Stomach smooth muscle (tissue), 2 donors: ENCODE results near the gene CNTN1.

Source experiments
- H3K27ac ChIP-seq: one replicate; pipeline ENCODE4 v1.7.0; 2013; ENCODE audit warnings: mild to moderate bottlenecking, low read length, inconsistent platforms
- H3K27me3 ChIP-seq, 2 donors: one replicate each; pipeline ENCODE4 v1.7.0; 2013; ENCODE audit warnings: low read length in 2 of 2; ENCODE audit not compliant: insufficient read depth in 2 of 2, control insufficient read depth in 1 of 2
- H3K36me3 ChIP-seq, 2 donors: one replicate each; pipeline ENCODE4 v1.7.0; 2013; ENCODE audit warnings: low read length in 2 of 2; ENCODE audit not compliant: control insufficient read depth in 2 of 2, insufficient read depth in 2 of 2
- H3K4me1 ChIP-seq: one replicate; pipeline ENCODE4 v1.7.0; 2013; ENCODE audit warnings: low read length; ENCODE audit not compliant: control insufficient read depth, insufficient read depth
- H3K4me3 ChIP-seq, 2 donors: one replicate each; pipeline ENCODE4 v1.7.0; 2013; ENCODE audit warnings: low read length in 2 of 2
- H3K9ac ChIP-seq, 2 donors: one replicate each; pipeline ENCODE4 v1.7.0; 2013; ENCODE audit warnings: low read length in 2 of 2, mild to moderate bottlenecking in 1 of 2
- H3K9me3 ChIP-seq, 2 donors: one replicate each; pipeline ENCODE4 v1.7.0; 2013; ENCODE audit warnings: low read length in 2 of 2; ENCODE audit not compliant: control insufficient read depth in 2 of 2
- donor health status: healthy.
- donor health status: Pancreatic carcinoma.

CNTN1 gene

DNA sequence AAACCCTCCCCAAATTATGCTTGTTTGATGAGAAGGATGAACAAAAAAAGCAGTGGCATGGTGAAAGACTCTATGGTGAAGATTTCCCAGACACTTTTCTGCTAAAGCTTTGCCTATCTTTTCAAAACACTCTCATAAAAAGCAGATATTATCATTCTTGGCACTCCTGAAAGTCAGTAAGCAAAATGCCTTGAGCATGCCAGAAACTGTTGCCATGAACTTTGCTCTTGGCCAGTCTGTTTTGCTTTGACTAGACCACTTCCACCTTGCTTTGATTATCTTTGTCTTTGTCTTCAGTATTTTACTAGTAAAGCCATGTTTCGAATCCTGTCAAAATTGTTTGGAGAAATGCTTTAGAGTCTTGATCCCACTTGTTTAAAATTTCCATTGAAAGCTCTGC, 110.4 kb downstream of the CNTN1 start:
- no peak overlapping the region for H3K27ac ChIP-seq
- no peaks in the 10 kb centered on the region for H3K27me3 ChIP-seq
- no peak overlapping the region for H3K4me3 ChIP-seq
- H3K9ac ChIP-seq = no peak overlapping the region
- H3K36me3 ChIP-seq = no peaks in the 10 kb centered on the region
- H3K9me3 ChIP-seq = no peaks in the 10 kb centered on the region
- no peaks in the 10 kb centered on the region for H3K4me1 ChIP-seq

DNA sequence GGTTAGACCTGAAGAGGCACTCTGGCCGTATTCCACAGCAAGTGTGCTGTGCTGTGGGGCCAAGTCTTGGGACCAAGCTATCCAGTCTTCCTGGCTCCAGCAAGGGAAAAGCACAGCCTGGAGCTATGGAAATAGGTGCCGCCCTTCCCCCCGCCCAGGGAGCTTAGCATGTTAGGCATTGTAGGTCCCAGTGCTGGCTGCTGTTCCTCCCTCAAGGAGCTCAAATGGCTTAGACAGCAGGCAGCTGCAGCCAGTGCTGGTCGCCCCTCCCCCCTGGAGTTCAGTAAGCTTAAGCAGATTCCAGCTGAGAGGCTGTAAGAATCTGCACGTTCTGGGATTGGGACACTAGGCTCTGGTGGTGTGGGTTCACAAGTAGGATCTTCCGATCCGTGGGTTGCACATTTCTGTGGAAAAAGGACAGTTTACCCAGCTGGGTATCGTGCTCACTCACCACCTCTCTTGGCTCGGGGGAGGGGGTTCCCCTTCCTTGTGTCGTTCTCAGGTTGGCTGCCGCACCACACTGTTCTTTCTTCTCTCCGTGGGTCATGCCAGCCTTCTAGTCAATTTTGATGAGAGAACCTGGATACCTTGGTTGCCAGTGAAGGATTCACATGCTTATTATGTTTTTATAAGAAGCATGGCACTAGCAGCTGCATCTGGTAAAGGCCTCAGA, 127.3 kb downstream of the CNTN1 start:
- no peak overlapping the region for H3K27ac ChIP-seq
- no peak overlapping the region for H3K9ac ChIP-seq
- no peaks in the 10 kb centered on the region for H3K27me3 ChIP-seq
- H3K4me1 ChIP-seq = no peaks in the 10 kb centered on the region
- H3K36me3 ChIP-seq = no peaks in the 10 kb centered on the region
- no peak overlapping the region for H3K4me3 ChIP-seq
- no peaks in the 10 kb centered on the region for H3K9me3 ChIP-seq

DNA sequence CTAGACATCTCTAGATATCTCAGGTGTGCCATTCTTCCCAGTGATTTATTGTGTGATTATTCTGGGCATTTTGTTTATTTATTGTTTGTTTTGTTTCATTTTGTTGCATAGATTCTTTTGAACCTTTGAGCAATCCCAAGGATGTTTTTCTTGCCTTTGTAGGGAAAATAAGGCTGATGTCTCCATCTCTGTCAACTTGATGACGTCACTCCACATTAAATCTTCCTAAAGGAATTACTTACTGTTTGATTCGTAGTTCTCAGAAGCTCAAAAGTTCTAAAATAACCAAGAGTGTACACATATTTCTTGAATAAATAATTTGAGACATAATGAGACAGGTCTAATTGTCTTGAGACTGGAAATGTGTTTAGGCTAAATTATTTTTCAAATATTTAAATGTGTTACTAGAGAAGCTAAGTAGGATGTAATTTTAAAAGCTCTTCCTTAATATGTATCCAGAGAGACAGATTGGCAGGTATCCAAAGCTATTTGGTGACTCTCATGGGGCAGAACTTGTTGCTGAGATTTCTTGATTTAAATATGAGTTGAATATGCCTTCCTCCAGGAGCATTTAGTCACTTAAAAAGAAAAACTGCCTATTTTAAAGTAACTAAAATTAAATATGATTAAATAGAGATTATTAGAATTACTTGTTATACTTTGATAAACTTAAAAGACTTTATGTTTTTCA, 128.7 kb downstream of the CNTN1 start:
- Histone ChIP-seq H3K36me3 (no peaks in the 10 kb centered on the region), H3K4me3 (no peak overlapping the region), H3K9me3 (no peaks in the 10 kb centered on the region), H3K27me3 (no peaks in the 10 kb centered on the region), H3K9ac (no peak overlapping the region), H3K4me1 (no peaks in the 10 kb centered on the region), H3K27ac (no peak overlapping the region)

DNA sequence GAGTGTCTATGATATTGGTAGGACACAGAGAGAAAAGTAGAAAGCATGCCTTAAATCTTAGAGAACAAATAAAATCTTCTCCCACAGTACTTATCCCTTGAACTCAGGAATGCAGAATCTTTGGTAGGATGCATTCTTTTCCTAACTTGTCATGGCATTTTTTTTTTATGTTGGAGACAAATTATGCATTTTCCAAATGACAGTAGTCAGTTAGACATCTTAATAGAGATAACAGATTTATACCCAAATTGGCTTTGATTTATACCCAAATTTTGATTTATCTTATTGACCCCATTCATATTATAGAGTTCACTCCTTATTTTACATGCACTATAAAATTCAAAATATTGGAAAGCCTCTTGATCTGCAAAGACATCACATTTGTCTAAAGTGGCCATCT, 132.9 kb downstream of the CNTN1 start:
- Histone ChIP-seq H3K27ac (no peak overlapping the region), H3K4me3 (no peak overlapping the region), H3K4me1 (no peaks in the 10 kb centered on the region), H3K27me3 (no peaks in the 10 kb centered on the region), H3K9ac (no peak overlapping the region), H3K9me3 (no peaks in the 10 kb centered on the region), H3K36me3 (no peaks in the 10 kb centered on the region)

DNA sequence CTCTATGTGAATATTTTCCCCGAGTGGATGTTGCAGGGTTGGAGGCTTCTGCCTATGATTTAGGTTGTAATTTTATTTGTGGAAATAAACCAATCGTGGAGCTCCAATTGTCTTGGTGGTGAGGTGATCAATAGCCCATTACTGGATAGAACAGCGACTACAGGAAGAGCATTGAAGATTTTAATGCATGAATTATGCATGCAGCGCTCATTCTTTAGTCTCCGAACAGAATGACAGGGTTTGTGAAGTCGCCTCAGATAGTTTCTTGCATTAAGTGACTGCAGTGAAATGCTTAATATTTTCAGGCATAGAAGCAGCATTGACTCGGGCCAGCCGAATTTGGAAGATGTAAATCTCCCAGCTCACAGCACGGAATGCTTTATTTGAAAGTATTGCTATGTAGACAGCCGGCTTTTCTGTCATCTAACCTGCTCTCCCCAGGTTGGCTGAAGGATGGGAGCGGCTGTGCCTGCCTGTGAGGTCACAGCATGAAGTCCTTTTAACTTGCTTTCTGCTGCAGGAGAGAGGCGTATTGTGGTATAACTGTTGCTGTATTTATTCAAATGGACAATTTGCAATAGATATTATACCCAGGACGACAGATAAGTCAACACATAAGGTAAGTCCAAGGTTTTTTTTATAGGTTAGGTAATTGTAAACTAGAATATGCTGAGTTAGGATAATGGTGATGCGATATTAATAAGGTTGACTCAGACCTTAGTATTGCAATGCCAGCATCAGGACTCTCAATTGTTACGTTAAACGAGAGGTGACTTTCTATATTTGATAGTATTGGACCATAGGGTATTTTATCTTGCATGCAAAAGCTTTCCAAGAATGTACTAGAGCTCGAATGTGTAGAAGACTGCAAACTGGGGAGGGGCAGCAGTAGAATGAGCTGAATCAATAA, 135.7 kb downstream of the CNTN1 start:
- Histone ChIP-seq H3K27me3 (no peaks in the 10 kb centered on the region), H3K9ac (no peak overlapping the region), H3K27ac (no peak overlapping the region), H3K4me3 (no peak overlapping the region), H3K36me3 (no peaks in the 10 kb centered on the region), H3K4me1 (no peaks in the 10 kb centered on the region), H3K9me3 (no peaks in the 10 kb centered on the region)

DNA sequence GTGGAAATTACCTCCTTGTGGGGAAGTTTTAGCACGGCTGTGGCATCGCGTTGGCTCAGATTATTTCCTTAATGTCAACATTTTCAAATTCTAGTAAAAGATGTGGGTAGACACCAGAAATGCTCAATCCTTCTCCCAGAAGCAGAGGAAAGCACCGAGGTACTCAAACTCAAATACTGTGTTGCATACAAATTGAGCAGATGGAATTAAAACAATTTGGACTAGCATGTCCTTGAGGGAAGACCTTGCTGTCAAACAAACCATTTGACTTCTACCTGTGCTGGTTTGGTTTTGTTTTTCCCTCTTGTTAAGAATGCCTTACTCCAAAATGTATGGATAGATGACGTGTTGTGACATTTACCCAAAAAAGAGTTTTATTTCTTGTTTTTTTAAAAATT, 136.4 kb downstream of the CNTN1 start:
- H3K4me1 ChIP-seq = no peaks in the 10 kb centered on the region
- H3K27me3 ChIP-seq = no peaks in the 10 kb centered on the region
- no peaks in the 10 kb centered on the region for H3K36me3 ChIP-seq
- no peak overlapping the region for H3K4me3 ChIP-seq
- H3K27ac ChIP-seq = no peak overlapping the region
- H3K9ac ChIP-seq = no peak overlapping the region
- H3K9me3 ChIP-seq = no peaks in the 10 kb centered on the region

DNA sequence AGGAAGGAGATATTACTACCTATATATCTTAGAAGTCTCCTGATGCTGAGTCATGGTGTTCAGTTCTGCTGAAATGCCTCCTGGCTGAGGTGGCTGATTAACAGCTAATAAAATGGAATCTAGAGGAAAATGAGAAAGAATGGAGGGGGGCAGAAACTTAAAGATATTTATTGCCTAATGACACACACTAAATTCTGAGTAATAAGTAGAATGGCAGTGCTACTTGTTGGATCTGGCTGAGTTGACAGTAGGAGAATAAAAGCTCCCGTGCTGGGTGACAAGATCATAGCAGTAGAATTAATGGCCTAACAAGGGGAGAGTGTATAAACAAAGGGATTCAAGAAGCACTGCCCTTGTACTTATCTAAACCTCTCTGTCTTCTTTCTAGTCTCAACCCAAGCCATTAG, 137.5 kb downstream of the CNTN1 start:
- Histone ChIP-seq H3K9ac (no peak overlapping the region), H3K9me3 (no peaks in the 10 kb centered on the region), H3K27me3 (no peaks in the 10 kb centered on the region), H3K4me3 (no peak overlapping the region), H3K27ac (no peak overlapping the region), H3K4me1 (no peaks in the 10 kb centered on the region), H3K36me3 (no peaks in the 10 kb centered on the region)

DNA sequence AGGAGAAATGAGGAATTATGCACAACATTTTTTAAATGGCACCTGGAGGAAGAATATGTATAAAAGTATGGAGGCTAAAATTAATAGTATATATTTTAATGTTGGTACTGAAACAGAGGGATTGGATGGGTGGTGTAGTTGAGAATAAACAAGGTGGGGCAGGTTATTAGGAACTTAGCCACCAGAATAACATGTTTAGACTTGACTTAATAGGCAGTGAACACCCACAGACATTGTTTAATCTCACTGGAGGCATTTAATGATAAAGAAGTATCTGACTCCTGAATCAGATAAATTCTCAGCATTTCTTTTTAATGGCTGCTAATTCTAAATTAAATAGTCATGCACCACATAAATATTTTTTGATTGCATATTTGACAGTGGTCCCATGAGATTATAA, 139.7 kb downstream of the CNTN1 start:
- no peak overlapping the region for H3K27ac ChIP-seq
- no peak overlapping the region for H3K4me3 ChIP-seq
- no peaks in the 10 kb centered on the region for H3K36me3 ChIP-seq
- H3K4me1 ChIP-seq = no peaks in the 10 kb centered on the region
- H3K27me3 ChIP-seq = no peaks in the 10 kb centered on the region
- H3K9me3 ChIP-seq = no peaks in the 10 kb centered on the region
- H3K9ac ChIP-seq = no peak overlapping the region

DNA sequence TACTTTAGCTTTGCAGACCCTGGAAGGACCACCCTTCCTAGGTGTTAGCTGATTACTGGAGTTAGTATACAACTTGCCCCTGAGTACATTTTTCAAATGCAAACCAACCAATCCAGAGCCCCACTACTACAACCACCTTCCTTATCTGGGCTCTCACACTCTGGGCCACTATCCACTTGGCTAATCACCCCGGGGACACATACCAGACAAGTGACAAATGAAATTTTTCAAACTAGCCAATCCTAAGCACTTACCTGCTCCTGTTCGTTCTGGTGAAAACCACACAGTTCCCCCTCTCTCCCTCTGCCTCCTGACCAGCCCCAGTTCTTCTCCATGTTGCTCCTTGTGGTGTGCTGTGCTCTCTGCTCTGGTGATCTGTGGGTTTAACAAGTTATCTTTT, 140.4 kb downstream of the CNTN1 start:
- Histone ChIP-seq H3K4me3 (no peak overlapping the region), H3K4me1 (no peaks in the 10 kb centered on the region), H3K9me3 (no peaks in the 10 kb centered on the region), H3K27me3 (no peaks in the 10 kb centered on the region), H3K27ac (no peak overlapping the region), H3K9ac (no peak overlapping the region), H3K36me3 (no peaks in the 10 kb centered on the region)

DNA sequence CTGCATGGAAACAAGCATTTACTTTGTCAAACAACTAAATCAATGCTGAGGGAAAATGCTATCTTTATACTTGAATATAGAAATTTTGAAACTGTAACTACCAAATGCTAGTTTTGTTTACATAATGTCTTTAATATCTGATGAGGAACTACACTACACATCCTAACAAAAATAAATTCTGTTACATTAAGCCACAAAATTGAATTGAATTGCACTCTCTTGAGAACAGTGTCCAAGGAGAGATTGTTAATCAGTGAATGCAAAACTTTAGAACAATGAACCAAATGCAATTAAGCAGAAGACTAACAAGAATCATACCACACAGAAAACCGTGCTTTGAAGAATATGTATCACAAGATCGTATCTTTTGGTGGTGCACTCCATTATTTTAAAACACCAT, 141.6 kb downstream of the CNTN1 start:
- Histone ChIP-seq H3K9ac (no peak overlapping the region), H3K36me3 (no peaks in the 10 kb centered on the region), H3K4me3 (no peak overlapping the region), H3K9me3 (no peaks in the 10 kb centered on the region), H3K27me3 (no peaks in the 10 kb centered on the region), H3K4me1 (no peaks in the 10 kb centered on the region), H3K27ac (no peak overlapping the region)
